Measurements from ENCODE around the gene HDHD3. TPM values are rescaled to one million over a fixed set of nuclear protein-coding genes. Genes with fewer than 3 reads are reported as not detected.
"Not testable (repeated sequence)": the region's sequence is repeated elsewhere in the genome, so short reads cannot be mapped to it uniquely, and the experiment has no call there.

The HDHD3 gene
- total RNA-seq, 4 donors from 2014 or later, result 9.1 to 30.2 (median 22.8) TPM

- TF ChIP-seq CTCF (IDR thresholded peaks at IDR 0.05) (no peak), POLR2A (IDR thresholded peaks at IDR 0.05; ENCODE audit: low read depth) (no peak), POLR2AphosphoS5 (IDR thresholded peaks at IDR 0.05) (no peak), EP300 (IDR thresholded peaks at IDR 0.05) (no peak)
- DNase-seq (ENCODE audit: extremely low spot score), result no peak
- Histone ChIP-seq H3K9me3 (no peaks in the 10 kb centered on the region), H3K36me3 (peaks cover 14 to 30% (median 23%) of the 10 kb centered on the region in 4 donors), H3K27ac (replicated peaks in 1 of 4) (no peak overlapping the region), H3K4me1 (peaks cover 5 to 11% (median 8%) of the 10 kb centered on the region in 4 donors), H3K4me3 (no peak overlapping the region), H3K27me3 (no peaks in the 10 kb centered on the region)
- intact Hi-C loops (cut with DNase I), result no loop called here
- 82% methylated on average over 7 of the region's 8 CpGs for WGBS
Measured at GRCh38 chr9:113370806-113371325, 5.9 kb downstream of the HDHD3 start.

DNA sequence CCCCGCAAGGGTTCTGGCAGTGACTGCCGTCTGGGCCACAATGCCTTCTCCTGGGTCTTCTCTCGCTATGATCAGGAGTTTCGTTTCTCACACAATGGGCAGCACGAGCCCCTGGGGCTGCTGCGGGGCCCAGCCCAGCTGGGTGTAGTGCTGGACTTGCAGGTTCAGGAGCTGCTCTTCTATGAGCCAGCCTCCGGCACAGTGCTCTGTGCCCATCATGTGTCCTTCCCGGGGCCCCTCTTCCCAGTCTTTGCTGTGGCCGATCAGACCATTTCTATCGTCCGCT, 7.0 kb downstream of the HDHD3 start:
- WGBS, result 78% methylated on average over 11 of the region's 11 CpGs
- intact Hi-C loops (cut with DNase I), result no loop called here
- TF ChIP-seq POLR2A (IDR thresholded peaks at IDR 0.05; ENCODE audit: low read depth) (no peak), EP300 (IDR thresholded peaks at IDR 0.05) (no peak), POLR2AphosphoS5 (IDR thresholded peaks at IDR 0.05) (no peak), CTCF (IDR thresholded peaks at IDR 0.05) (no peak)

DNA sequence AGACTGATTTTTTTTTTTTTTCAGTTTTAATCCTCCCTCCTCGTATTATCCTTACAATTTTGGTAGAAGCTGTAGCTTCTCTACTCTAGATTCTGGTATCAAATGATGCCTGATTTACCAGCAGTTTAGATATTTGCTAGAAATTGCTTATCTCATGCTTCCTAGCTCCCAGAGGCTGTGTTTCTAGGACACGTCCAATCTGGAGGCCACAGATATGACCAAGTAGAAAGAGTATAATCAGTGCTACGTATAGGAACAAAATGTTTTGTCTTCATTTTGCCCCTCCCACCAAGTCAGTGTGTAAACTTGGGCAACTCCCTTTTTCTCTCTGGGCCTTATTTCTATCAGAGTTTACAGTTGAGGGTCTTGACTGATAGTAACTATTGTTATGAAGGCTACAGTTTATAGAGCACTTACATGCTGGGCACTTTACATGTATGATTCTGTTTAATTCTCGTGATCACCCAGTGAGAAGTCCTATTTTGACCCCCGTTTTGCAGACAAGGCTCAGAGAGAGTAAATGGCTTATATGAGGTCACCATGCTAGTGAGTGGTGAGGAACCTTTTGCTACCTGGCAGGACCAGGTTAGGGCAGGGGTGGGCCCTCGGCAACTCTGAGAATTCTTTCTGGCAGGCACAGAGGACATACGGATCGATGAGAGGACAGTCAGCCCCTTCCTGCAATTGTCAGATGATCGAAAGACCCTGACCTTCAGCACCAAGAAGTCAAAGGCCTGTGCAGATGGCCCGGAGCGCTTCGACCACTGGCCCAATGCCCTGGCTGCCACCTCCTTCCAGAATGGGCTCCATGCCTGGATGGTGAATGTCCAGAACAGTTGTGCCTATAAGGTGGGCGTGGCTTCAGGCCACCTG, 7.6 kb downstream of the HDHD3 start:
- H3K4me1 ChIP-seq, result no peaks in the 10 kb centered on the region
- intact Hi-C loops (cut with DNase I), result no loop called here
- TF ChIP-seq EP300 (IDR thresholded peaks at IDR 0.05) (no peak), POLR2AphosphoS5 (IDR thresholded peaks at IDR 0.05) (no peak), POLR2A (IDR thresholded peaks at IDR 0.05; ENCODE audit: low read depth) (no peak), CTCF (IDR thresholded peaks at IDR 0.05) (no peak)
- no peak for DNase-seq (ENCODE audit: extremely low spot score)
- H3K27ac ChIP-seq (replicated peaks in 1 of 4), result no peak overlapping the region
- no peak overlapping the region for H3K4me3 ChIP-seq
- no peaks in the 10 kb centered on the region for H3K27me3 ChIP-seq
- 76% methylated on average over 12 of the region's 13 CpGs for WGBS
- peaks cover 11 to 18% (median 16%) of the 10 kb centered on the region in 4 donors for H3K36me3 ChIP-seq
- no peaks in the 10 kb centered on the region for H3K9me3 ChIP-seq

More for the DNA sequence above, 7.0 kb downstream of the HDHD3 start:
- Histone ChIP-seq H3K27me3 (no peaks in the 10 kb centered on the region), H3K9me3 (no peaks in the 10 kb centered on the region), H3K4me1 (no peaks in the 10 kb centered on the region), H3K36me3 (peaks cover 14 to 24% (median 20%) of the 10 kb centered on the region in 4 donors), H3K27ac (replicated peaks in 1 of 4) (no peak overlapping the region), H3K4me3 (no peak overlapping the region)
- DNase-seq (ENCODE audit: extremely low spot score), result no peak

DNA sequence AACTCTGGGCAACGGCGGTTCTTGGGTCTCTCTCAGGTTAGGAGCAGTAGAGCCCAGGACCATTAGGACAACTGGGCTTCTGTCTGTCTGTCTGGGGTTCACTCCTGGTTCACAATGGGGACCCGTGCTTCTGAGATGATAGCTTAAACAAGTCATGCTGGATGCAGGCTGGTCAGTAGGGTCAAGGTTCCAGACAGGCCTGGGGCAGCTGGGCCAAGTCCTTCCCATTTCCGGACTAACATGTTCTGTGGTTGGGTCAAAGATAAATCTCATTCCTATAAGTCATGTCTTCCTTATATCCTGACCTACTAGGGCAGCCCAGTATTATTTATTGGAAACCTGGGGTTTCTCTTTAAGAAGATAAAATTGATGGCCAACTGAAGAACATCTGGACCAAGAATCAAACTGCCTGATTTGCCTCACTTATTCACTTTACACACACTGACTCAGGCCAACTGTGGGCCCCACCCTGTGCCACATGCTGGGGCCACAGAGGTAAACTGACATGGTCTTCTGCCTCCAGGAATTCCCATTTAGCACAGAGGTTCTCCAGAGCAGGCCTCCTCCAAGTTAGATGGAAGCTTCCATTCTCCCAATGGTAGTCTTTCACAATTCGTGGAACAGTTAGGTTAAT, 8.3 kb downstream of the HDHD3 start:
- Histone ChIP-seq H3K27ac (replicated peaks in 1 of 4) (no peak overlapping the region), H3K4me1 (no peaks in the 10 kb centered on the region), H3K4me3 (no peak overlapping the region), H3K27me3 (no peaks in the 10 kb centered on the region), H3K36me3 (peaks cover 4 to 10% (median 9%) of the 10 kb centered on the region in 4 donors), H3K9me3 (no peaks in the 10 kb centered on the region)
- WGBS, result 90% methylated on average over 5 of the region's 5 CpGs
- no peak for DNase-seq (ENCODE audit: extremely low spot score)
- intact Hi-C loops (cut with DNase I), result no loop called here
- TF ChIP-seq CTCF (IDR thresholded peaks at IDR 0.05), result no peak
- TF ChIP-seq POLR2AphosphoS5 (IDR thresholded peaks at IDR 0.05), result no peak
- TF ChIP-seq EP300 (IDR thresholded peaks at IDR 0.05), result no peak

DNA sequence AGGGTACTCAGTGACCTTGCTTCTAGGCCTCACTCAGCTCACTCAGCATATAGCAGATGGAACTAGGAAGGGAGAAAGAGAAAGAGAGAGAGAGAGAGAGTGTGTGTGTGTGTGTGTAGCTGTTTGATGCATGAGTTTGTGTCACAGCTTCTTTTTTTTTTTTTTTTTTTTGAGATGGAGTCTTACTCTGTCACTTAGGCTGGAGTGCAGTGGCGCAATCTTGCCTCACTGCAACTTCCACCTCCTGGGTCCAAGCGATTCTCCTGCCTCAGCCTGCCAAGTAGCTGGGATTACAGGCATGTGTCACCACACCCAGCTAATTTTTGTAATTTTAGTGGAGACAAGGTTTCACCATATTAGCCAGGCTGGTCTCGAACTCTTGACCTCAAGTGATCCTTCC, 11.1 kb downstream of the HDHD3 start:
- H3K4me1 ChIP-seq; H3K4me3 ChIP-seq; H3K9me3 ChIP-seq; intact Hi-C loops (cut with DNase I); H3K36me3 ChIP-seq; H3K27me3 ChIP-seq; DNase-seq (ENCODE audit: extremely low spot score); H3K27ac ChIP-seq (replicated peaks in 1 of 4): not testable (repeated sequence)
- 80% methylated on average over 3 of the region's 3 CpGs for WGBS
